ENCODE data around the gene DTD1. TPM values are rescaled to one million over a fixed set of nuclear protein-coding genes. Genes with fewer than 3 reads are reported as not detected.

Gene DTD1
- total and polyA plus RNA-seq, 2 of the 13 experiments (the other 11 are each of a cell fraction or from before 2014, with no cell fraction given) = 41.2 to 79.3 TPM

DNA sequence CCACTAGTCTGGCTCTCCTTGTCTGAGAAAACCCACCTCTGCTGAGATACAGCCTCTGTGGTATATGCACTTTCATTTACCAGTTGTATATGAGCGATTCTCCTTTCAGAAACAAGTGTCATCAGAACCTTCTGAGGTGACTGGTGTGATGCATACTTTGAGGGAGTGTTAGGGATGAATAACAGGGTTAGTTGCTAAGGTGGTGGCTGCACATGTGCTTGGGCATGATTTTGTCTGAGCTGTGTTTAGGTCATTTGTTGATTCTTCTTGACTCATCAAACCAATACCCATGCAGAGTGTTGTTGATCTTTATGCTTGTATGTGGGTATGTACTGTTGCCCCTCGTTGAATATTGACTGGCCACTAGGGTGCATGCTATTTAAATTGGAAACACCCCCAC, 25.7 kb downstream of the DTD1 start:
- no peaks in the 10 kb centered on the region for H3K4me1 ChIP-seq (ENCODE audit: insufficient read depth, low read length)
- WGBS (ENCODE audit: low lambda C conversion rate) = 60% methylated on average over 2 of the region's 2 CpGs
- peak; percentile 74 for ATAC-seq
- no peak for DNase-seq (ENCODE audit: low spot score)
- H3K4me2 ChIP-seq (ENCODE audit: low read depth, low read length) = no peak overlapping the region
- BruUV-seq (replicated peaks) = no TSS peak
- in situ Hi-C loops (cut with HindIII; ENCODE audit: extremely low pct_ligation_motif_present, low pct_unique_long_range_greater_than_20kb) (no loop called here), intact Hi-C loops (cut with micrococcal nuclease; ENCODE audit: unreplicated experiment) (no loop called here)
- FAIRE-seq = no peak
- no peaks in the 10 kb centered on the region for H3K9me3 ChIP-seq (ENCODE audit: low read length)
- H3K27ac ChIP-seq (ENCODE audit: extremely low read length, insufficient read depth, low read length) = no peak overlapping the region
- CTCF ChIA-PET (ENCODE audit: low intra/inter-chr PET ratio, low total read pairs) = no interaction called here
- no peak overlapping the region for H3K4me3 ChIP-seq (replicated peaks in 1 of 3; ENCODE audit: insufficient read depth in 1 of 3, low read depth in 2 of 3, low read length in 3 of 3)
- POLR2A ChIA-PET = no interaction called here
- H3K9ac ChIP-seq (ENCODE audit: insufficient read depth, low read depth, low read length) = no peak overlapping the region
- no peaks in the 10 kb centered on the region for H3K27me3 ChIP-seq (ENCODE audit: control insufficient read depth in 1 of 2, insufficient read depth in 2 of 2, low read length in 2 of 2)
- peaks cover 2 to 8% of the 10 kb centered on the region in 2 experiments; a peak in 4 of 5 replicates for H3K36me3 ChIP-seq (replicated peaks in 1 of 2; ENCODE audit: control insufficient read depth in 1 of 2, insufficient read depth in 2 of 2, low read length in 2 of 2)
- TF ChIP-seq RFX1 (IDR thresholded peaks at IDR 0.05) = no peak
- TF ChIP-seq MXI1 (IDR thresholded peaks at IDR 0.05; ENCODE audit: borderline replicate concordance, low read depth, low read length) = peak; percentile 48; the same call in 1 of the 3 replicates
- H3K79me2 ChIP-seq (ENCODE audit: insufficient read depth, low read length) = no peaks in the 10 kb centered on the region
- no peak overlapping the region for H2AFZ ChIP-seq (ENCODE audit: low read length)
- no peaks in the 10 kb centered on the region for H4K20me1 ChIP-seq (ENCODE audit: insufficient read depth, low read length)

DNA sequence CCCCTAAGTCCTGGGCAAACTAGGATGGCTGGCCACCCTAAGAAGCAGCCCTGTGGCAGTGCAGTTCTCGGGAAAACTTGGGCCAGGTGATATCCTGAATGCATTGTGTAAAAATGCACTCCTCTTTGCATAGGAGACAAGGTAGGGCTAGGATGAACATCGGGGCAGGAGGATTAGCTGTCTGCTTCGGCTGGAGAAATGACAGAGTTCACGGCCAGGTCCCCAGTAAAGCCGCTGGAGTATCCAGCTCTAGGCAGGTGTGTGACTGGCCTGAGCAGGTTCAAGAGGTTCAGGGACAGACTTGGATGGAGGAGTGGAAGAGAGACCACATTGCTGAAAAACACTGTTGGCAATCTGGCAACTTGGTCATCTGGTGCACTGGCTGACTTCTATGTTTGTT, 26.4 kb downstream of the DTD1 start:
- Histone ChIP-seq H3K36me3 (replicated peaks in 1 of 2; ENCODE audit: control insufficient read depth in 1 of 2, insufficient read depth in 2 of 2, low read length in 2 of 2) (peaks cover under 1 to 8% of the 10 kb centered on the region in 2 experiments; a peak in 3 of 5 replicates), H3K79me2 (ENCODE audit: insufficient read depth, low read length) (no peaks in the 10 kb centered on the region), H4K20me1 (ENCODE audit: insufficient read depth, low read length) (no peaks in the 10 kb centered on the region), H3K4me2 (ENCODE audit: low read depth, low read length) (no peak overlapping the region), H3K27me3 (ENCODE audit: control insufficient read depth in 1 of 2, insufficient read depth in 2 of 2, low read length in 2 of 2) (no peaks in the 10 kb centered on the region), H3K27ac (ENCODE audit: extremely low read length, insufficient read depth, low read length) (no peak overlapping the region), H3K9ac (ENCODE audit: insufficient read depth, low read depth, low read length) (no peak overlapping the region), H2AFZ (ENCODE audit: low read length) (no peak overlapping the region), H3K4me3 (replicated peaks in 1 of 3; ENCODE audit: insufficient read depth in 1 of 3, low read depth in 2 of 3, low read length in 3 of 3) (no peak overlapping the region), H3K9me3 (ENCODE audit: low read length) (no peaks in the 10 kb centered on the region), H3K4me1 (ENCODE audit: insufficient read depth, low read length) (no peaks in the 10 kb centered on the region)
- BruUV-seq (replicated peaks) = no TSS peak
- ATAC-seq = peak; percentile 27; the same call in 2 of the 3 replicates
- 93% methylated on average over 5 of the region's 5 CpGs for WGBS (ENCODE audit: low lambda C conversion rate)
- DNase-seq (ENCODE audit: low spot score) = no peak
- CTCF ChIA-PET (ENCODE audit: low intra/inter-chr PET ratio, low total read pairs) = no interaction called here
- intact Hi-C loops (cut with micrococcal nuclease; ENCODE audit: unreplicated experiment) (no loop called here), in situ Hi-C loops (cut with HindIII; ENCODE audit: extremely low pct_ligation_motif_present, low pct_unique_long_range_greater_than_20kb) (no loop called here)
- FAIRE-seq = no peak
- POLR2A ChIA-PET = no interaction called here
- no peak for TF ChIP-seq ARNT (IDR thresholded peaks at IDR 0.05)
- TF ChIP-seq, protein P1, sequence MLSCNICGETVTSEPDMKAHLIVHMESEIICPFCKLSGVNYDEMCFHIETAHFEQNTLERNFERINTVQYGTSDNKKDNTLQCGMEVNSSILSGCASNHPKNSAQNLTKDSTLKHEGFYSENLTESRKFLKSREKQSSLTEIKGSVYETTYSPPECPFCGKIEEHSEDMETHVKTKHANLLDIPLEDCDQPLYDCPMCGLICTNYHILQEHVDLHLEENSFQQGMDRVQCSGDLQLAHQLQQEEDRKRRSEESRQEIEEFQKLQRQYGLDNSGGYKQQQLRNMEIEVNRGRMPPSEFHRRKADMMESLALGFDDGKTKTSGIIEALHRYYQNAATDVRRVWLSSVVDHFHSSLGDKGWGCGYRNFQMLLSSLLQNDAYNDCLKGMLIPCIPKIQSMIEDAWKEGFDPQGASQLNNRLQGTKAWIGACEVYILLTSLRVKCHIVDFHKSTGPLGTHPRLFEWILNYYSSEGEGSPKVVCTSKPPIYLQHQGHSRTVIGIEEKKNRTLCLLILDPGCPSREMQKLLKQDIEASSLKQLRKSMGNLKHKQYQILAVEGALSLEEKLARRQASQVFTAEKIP (CRISPR knock-in tag; IDR thresholded peaks at IDR 0.05; ENCODE audit: borderline replicate concordance) = no peak
- TF ChIP-seq ZSCAN29 (CRISPR knock-in tag; conservative IDR thresholded peaks at IDR 0.05) = no peak
- no peak for TF ChIP-seq ATM (IDR thresholded peaks at IDR 0.05; ENCODE audit: borderline replicate concordance)
- TF ChIP-seq KMT2A (CRISPR knock-in tag; IDR thresholded peaks at IDR 0.05) = no peak
- TF ChIP-seq, protein P2, sequence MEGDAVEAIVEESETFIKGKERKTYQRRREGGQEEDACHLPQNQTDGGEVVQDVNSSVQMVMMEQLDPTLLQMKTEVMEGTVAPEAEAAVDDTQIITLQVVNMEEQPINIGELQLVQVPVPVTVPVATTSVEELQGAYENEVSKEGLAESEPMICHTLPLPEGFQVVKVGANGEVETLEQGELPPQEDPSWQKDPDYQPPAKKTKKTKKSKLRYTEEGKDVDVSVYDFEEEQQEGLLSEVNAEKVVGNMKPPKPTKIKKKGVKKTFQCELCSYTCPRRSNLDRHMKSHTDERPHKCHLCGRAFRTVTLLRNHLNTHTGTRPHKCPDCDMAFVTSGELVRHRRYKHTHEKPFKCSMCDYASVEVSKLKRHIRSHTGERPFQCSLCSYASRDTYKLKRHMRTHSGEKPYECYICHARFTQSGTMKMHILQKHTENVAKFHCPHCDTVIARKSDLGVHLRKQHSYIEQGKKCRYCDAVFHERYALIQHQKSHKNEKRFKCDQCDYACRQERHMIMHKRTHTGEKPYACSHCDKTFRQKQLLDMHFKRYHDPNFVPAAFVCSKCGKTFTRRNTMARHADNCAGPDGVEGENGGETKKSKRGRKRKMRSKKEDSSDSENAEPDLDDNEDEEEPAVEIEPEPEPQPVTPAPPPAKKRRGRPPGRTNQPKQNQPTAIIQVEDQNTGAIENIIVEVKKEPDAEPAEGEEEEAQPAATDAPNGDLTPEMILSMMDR (CRISPR knock-in tag; IDR thresholded peaks at IDR 0.05) = no peak
- TF ChIP-seq MBNL3 (CRISPR knock-in tag; conservative IDR thresholded peaks at IDR 0.05) = no peak
- TF ChIP-seq ZSCAN9 (CRISPR knock-in tag; IDR thresholded peaks at IDR 0.05; ENCODE audit: borderline replicate concordance) = no peak
- no peak for TF ChIP-seq GFI1 (CRISPR knock-in tag; IDR thresholded peaks at IDR 0.05; ENCODE audit: borderline replicate concordance)
- TF ChIP-seq, protein P3, sequence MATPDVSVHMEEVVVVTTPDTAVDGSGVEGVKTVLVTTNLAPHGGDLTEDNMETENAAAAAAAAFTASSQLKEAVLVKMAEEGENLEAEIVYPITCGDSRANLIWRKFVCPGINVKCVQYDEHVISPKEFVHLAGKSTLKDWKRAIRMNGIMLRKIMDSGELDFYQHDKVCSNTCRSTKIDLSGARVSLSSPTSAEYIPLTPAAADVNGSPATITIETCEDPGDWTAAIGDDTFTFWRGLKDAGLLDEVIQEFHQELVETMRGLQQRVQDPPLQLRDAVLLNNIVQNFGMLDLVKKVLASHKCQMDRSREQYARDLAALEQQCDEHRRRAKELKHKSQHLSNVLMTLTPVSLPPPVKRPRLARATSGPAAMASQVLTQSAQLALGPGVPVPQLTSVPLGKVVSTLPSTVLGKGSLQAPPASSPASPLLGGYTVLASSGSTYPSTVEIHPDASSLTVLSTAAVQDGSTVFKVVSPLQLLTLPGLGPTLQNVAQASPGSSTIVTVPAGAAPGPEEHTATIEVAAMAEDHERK (CRISPR knock-in tag; IDR thresholded peaks at IDR 0.05; ENCODE audit: low read depth) = no peak
- TF ChIP-seq, protein P4, sequence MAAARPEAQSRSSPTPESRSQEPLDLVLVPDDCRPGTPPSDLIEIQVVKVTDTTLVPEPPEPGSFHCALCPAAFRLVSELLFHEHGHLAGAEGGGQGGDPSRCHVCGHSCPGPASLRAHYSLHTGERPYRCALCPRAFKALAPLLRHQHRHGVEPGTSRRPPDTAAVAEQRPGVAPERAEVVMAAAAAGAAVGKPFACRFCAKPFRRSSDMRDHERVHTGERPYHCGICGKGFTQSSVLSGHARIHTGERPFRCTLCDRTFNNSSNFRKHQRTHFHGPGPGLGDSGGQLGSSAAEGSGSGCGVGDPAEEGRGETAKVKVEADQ (CRISPR knock-in tag; IDR thresholded peaks at IDR 0.05; ENCODE audit: borderline replicate concordance) = no peak
- TF ChIP-seq RORA (CRISPR knock-in tag; IDR thresholded peaks at IDR 0.05) = no peak
